HFF-Myc (cell line): Measurements from ENCODE around the gene PTX3.

Experiments used
- DNase-seq: peaks from one replicate; pipeline ENCODE4 v3.0.0-alpha.2; 2011; ENCODE audit warnings: low read depth; ENCODE audit errors: extremely low read depth
- H3K4me3 ChIP-seq: replicated peaks from 2 replicates; pipeline ENCODE4 v1.5.1; 2011; ENCODE audit warnings: low read depth, mild to moderate bottlenecking, control low read depth, low read length
- CTCF ChIP-seq: IDR thresholded peaks from 2 replicates; pipeline ENCODE4 v1.5.1; 2012; ENCODE audit warnings: mild to moderate bottlenecking, low read depth, low read length, control low read depth; ENCODE audit errors: missing control alignments

PTX3 gene

DNA sequence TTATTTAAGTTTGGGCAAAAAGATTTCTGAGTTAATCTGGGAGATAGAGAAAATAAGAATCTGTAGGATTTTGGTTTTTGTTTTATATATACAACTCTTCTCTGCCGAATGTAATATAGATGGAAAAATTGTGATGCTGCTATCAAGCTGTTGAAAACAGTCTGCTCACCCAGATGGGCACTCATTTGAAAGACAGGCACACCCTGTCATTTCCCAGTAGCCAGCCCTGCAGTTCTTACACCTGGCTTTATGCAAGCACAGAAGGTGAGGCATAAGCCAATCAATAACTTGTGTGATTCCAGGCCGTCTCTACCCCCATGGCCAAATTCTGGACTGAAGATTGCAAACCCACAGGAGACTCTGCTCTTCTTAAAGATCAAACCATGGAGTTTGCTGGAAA is 27.1 kb upstream of the PTX3 start:
- no peak for TF ChIP-seq CTCF
- no peak for DNase-seq

DNA sequence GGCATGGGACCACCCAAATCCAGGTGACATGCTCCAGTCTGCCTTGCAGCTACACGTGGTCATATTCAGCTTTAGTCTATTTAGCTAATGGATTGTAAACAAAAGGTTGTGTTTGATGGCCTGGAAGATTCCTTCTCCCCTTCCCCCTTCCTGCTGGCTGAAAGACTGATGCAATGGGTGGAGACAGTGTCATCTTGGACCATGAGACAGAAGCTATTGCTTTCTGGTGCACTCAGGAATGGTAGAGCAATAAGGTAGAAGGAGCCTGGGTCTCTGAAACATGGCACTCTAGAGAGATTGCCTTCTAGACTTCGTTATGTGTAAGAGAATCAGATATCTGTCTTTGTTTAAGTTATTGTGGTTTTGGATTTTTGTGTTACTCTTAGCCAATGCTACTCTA is 25.7 kb upstream of the PTX3 start:
- H3K4me3 ChIP-seq: no peak overlapping the region
- DNase-seq: no peak
- TF ChIP-seq CTCF: no peak

More for the DNA sequence above, 27.1 kb upstream of the PTX3 start:
- H3K4me3 ChIP-seq: no peak overlapping the region

DNA sequence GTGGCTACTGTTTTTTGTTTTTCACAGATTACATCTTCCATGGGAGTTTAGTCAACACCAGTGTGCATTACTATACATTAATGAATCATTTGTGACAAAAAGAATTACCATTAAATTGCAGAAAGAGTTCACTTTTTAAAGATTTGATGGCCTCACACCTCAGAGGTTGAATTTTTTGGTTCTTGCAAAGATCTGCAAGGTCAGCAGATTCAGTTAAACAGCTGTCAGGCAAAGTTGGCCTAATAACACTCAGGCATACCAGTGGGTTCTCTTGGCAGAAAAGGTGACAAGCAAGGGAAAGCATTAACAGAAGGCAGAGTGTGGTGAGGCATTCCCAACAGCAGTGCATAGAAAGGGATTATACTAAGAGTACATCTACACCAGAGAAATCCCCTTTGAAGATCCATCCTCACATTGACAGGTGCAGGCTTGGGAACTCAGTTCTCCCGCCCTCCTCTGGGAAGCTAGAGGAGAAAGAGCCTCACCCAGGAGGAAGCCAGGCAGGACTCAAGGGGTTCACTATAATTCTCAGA is 24.3 kb upstream of the PTX3 start:
- DNase-seq: no peak
- H3K4me3 ChIP-seq: no peak overlapping the region
- TF ChIP-seq CTCF: no peak

DNA sequence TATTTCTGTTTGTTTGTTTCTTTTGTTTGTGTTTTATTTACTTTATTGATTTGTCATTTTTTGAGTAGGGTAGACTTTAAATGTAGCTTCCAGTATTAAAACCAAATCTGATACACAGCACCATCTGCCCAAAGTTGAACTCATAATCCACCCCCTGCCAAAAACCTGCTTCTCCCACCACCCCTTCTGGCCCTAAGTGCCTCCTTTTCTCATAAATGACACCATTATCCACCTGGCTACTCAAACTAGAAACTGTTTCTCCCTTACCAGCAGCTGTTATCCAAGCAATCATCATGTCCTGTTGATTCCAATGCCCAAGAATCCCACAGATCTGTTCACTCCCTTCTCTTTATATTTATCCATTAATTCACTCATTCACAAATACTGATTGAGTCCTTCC is 21.8 kb upstream of the PTX3 start:
- no peak for TF ChIP-seq CTCF
- H3K4me3 ChIP-seq: no peak overlapping the region
- DNase-seq: no peak

DNA sequence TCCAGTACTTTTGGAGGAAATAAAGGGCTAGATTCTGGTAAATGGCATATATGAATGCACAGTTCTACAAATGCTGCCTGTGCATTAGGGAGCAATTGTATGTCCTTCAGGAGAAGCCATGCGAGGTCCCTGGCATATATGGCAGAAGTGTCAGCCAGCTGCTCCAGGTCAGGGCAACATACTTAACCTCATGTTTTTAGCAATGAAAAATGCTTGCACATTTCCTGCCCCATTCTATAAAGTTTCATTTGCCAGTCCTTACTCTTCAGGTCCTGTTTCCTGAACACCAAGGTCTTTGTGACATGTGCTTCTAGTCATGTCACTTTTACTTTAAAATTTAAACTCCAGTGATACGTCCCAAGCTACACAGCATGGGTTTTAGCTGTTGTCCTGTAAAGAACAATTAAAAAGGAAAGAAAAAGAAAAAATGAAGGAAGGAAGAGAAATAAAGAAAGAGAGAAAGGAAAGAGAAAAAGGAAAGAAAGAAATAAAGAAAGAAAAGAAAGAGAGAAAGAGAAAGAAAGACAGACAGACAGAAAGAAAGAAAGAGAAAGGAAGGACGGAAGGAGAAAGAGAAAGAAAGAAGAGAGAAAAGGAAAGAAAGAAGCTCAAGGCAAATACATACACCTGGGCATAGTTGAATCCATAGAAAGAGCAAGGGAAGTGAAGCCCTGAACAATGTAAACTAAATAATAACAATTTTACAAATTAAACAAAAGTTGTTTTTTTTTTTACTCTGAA is 20.1 kb upstream of the PTX3 start:
- no peak for DNase-seq
- H3K4me3 ChIP-seq: no peak overlapping the region
- no peak for TF ChIP-seq CTCF

DNA sequence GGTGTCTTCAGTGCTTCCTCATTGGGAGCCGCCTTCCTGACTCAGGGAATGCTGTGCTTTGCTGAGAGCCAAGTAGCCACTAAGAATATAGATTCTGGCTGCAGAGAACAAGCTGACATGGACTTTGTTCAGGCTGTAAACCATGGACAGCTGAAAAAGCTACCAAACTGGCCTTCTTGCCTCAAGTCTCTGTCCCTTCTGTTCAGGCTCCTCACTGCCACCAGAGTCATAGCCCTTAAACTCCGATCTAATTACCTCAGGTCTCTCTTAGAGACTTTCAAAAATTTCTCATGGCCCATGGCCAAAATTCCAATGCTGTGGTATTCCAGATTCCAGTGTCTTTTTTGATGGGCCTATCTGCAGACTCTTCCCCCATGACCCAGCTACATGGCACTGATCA is 19.4 kb upstream of the PTX3 start:
- no peak for TF ChIP-seq CTCF
- H3K4me3 ChIP-seq: no peak overlapping the region
- DNase-seq: no peak
